Stimulated activated CD4-positive, alpha-beta T cell treated with anti-CD3 and anti-CD28 coated beads, Interleukin-1b, Interleukin-23, amount 100 ng/mL, for 24 hours (primary cell): ENCODE measurements around the gene CABP4.

Experiments
- DNase-seq, 4 experiments: peaks; one replicate each; pipeline ENCODE4 v3.0.0-alpha.2; 2020; ENCODE audit warnings: low read depth in 4 of 4, low spot score in 1 of 4

Gene CABP4

DNA sequence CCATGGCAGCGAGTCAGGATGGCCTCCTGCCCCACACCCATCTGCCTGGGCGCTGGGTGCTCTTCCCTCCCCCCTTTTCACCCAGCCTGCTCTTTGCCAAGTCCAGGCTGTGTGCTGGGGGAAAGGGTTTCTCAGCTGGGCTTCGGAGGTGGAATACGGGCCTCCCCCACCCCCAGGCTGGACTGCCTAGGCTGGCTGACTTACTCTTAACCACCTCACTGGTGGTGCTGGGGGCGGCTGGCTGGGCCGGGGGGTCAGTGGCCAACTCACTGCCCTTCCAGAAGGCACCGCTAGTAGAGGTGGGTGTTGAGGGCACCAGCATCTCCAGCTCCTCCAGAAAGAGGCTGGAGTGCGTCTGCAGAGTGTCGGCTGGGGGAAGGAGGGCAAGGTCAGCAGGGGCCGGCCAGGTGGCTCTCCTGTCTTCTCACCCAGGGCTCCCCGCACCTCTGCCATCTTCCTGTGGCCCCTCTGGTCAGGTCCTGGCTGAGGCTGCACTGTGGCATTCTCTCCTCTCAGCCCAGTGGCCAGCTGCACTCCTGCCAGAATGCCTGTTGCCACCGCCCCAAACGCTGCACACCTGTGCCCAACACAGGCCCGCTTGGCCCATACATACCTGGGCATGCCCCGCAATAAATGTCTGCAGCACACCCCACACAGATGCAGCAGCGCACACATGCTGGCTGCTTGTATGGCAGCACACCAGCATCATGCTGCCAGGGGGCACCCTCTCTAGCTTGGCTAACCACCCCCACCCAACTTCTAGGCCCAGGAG lies 40.3 kb downstream of the CABP4 start:
- DNase-seq = no peak

DNA sequence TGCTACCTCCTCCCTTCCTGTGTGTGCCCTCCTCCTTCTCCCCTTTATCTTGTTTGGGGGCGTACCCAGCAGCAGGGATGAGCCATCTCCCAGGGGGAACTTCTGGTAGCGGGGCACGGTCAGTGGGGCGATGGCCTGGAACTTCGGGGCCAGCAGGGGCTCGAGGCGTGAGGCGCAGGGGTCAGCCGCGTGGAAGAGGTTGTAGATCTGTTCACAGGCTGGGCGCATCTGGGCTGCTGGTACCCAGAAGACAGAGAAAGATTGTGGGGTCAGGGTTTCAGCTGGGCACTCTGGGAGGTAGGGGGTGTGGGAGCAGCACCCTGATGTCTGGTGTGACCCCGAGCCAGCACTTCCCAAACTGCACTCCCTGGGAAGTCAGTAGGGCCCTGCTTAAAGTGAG lies 41.0 kb downstream of the CABP4 start:
- DNase-seq = no peak

DNA sequence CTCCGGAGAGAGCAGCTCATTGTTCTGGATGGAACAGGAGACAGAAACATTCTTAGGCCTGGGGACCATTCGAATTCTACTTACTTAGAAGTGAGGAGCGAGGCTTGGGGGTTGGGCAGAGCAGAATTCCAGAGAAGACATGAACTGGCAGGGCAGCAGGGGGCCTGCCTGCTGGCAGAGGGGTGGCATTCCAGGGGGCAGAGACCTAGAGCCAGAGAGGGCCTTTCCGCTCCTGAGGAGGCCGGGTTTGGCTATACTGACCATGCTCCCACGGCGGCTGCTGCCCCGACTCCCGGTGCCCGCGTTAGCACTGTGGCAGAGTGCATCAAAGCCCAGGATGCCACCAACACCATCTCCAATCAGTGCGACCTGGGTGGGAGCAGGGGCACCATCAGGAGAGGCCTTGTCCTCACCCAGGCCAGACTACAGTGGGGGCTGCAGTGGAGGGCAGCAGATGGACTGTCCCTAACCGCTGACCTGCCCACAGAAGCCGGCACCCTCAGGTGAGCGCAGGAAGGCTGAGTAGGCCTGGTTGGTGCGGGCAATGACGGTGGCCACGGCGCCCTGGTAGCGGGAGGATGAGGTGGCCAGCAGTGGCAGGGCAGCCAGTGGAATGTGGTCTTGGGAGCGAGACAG lies 42.6 kb downstream of the CABP4 start:
- DNase-seq = no peak

DNA sequence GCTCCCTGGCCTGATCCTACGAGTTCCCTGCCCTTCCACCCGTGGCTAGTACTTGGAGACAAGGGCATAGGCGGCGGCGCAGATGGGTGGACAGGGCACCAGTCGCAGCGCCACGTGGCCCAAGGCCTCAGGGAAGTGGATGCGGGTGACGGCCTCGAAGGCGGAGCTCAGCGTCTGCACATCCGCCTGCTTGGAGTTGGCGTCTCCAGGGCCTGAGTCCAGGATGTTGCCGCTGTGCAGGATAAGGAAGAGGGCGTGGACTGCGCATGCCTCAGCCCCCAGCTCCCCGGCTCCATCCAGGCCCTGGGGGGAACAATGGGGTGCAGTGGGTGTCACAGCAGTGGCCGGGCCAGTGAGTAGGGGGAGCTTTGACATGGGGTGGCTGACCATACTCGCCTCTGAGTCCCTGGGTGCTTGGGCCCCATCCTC lies 43.4 kb downstream of the CABP4 start:
- DNase-seq = no peak

DNA sequence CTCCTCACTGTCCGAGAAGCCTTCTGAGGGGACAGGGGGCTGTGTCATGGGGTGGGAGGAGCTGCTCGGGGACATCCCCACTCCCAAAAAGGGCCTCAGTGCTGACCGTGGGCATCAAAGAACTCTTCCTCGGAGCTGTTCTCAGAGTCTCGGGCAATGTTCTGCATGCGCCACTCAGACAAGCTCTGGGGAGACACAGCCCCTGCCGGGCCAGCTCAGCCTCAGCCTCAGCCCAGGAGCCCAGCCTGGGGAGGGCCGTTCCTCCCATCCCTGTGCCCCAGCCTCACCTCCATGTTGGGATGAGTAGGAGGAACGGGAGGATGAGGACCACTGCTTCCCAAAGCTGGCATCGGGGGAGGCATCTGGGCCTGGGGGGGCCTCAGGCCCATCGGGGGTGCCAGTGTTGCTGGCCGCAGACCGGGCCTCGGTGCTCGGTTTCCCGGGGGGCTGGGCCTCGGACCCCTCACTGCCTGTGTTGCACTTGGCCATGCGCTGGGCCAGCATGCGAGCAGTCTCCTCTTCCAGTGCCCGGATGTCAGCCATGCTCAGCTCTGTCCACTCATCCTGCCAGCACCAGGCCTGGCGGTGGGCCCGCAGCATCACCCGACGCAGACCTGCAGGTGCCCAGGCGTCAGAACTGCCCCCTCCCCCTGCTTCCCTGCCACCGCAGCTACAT lies 44.8 kb downstream of the CABP4 start:
- DNase-seq = no peak

DNA sequence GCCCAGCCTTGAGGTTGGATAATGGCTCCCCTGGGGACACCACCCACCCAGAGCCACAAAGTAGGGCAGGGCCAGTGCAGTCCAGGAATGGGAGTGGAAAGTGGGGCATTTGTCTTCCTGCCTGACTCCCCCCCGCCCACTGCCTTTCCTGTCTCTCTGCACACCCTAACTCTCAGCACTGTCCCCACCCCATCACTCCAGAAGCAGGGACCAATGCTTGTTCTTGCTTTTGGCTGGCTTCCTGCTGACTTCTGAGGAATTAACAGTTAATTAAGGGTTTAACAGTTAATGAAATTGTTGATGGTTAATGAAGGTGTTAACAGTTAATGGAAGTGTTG lies 45.3 kb downstream of the CABP4 start:
- no peak for DNase-seq

DNA sequence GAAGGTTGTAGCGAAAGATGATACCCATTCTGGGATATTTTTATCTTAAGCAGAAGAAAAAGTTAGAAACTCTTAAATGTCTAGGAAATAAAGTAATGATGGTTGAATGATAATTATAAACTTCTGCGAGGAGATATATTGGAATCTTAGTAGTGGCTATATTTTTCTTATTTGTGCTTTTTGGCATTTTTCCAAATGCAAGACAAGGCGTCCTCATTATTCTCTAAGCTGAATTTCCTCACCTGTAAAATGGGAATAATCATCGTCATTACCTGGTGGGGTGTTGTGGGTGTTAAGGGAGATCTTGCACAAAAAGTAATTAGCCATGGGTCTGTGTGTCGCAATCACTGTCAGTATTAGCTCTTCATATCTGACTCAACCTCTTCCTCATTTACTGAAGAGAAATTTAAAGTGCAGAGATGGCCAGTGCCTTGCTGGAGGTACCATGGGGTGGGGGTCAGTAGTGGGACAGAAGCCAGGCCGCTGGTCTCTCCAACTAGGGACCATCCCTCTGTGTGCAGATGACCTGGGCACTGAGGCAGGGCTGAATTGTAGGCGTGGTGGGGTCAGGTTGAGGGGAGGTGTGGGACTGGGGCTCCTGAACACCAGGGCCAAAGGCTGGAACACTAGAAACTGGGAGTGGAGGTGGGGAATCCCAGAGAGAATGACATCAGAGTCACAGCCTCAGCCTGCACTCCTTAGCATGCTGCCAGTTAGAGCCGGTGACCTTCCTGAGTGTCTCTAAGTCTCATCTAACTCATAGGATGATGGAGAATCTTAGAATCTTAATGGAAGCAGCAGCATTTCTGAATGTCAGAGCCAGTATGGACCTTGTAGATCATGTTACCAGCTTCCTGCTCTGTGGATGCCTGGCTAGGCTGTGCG lies 45.9 kb downstream of the CABP4 start:
- no peak for DNase-seq

DNA sequence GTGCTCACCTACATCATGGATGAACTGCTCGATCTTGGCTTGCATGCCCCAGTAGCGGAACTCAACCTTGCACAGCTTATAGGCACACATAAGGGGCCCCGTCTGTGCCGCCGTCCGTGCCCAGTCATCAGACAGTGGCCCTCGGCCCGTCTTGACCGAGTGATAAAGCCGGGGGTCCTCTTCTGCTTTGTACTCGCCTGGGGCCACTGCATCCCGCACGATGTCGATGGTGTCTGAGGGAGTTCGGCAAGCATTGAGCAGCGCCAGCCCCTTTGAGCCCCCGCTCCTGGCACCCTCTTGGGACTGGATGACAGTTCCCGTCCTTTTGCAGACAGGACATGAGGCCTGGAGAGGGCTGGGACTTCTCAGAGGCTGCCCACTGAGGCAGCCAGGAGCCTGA lies 46.7 kb downstream of the CABP4 start:
- no peak for DNase-seq

DNA sequence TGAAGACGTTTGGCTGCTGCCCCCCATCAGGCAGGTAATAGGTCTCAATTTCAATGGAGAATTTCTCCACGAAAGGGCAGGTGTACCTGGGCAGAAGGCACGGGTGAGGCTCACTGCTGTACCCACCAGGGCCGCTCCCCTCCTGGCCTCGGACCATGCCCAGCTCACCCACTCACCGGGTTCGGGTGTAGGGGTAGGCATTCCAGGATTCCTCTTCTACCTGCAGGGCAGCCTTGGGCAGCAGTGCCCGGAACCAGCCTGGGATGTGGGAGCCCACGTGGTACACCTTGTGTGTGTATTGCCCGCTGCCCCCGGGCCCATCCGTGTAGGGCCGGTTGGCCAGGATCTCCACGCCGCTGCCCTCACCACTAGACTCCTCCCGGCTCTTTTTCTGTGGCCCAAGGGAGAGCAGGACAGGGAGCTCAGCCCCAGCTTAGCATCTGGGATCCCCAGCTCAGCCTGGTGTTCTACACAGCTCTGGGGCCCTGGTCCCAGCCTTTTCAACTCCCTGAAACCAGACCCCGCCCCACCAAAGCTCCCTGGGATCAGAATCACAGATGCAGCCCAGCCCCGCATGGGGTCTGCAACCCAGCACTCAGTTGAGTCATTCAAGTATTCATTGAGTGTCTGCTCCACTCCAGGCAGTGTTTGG lies 47.3 kb downstream of the CABP4 start:
- DNase-seq = no peak

DNA sequence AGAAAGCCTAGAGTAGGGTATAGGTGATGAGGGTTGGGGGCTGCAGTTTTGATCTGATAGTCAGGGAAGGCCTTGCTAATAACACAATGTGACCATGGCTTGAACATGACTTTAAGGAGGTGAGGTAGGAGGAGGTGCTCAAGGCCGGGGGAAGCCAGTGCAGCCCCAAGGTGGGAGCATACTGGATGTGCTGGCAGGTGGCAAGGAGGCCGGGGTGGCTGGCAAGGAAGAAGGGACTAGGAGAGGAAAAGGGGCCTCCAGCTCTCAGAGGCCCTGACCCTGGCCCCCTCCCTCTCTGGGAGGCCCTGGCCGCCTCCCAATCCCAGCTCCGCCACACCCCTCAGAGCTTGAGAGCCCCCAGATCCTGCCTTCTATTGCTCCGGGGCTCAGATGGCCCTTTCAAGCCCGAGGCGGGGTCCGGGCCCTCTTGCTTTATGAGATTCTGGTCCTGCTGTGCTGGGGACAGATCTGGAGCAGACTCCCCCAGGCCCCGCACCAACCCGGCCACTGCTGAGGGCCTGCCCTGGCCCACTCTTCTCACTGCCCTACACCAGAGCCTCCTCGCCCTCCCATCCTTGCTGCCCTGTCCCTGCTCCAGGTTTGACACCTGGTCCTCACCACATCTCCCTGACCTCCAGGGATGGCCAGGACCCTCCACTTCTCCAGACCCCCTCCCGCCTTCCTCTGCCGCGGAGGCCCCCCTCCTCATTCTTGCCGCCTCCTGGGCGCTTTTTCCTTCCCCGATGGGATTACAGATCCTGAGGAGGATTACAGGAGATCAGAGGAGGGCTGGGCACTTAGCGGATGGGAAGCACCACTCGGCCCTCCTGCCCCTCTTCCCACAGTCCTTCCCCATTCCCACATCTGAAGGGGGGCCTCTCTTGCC lies 48.2 kb downstream of the CABP4 start:
- no peak for DNase-seq

DNA sequence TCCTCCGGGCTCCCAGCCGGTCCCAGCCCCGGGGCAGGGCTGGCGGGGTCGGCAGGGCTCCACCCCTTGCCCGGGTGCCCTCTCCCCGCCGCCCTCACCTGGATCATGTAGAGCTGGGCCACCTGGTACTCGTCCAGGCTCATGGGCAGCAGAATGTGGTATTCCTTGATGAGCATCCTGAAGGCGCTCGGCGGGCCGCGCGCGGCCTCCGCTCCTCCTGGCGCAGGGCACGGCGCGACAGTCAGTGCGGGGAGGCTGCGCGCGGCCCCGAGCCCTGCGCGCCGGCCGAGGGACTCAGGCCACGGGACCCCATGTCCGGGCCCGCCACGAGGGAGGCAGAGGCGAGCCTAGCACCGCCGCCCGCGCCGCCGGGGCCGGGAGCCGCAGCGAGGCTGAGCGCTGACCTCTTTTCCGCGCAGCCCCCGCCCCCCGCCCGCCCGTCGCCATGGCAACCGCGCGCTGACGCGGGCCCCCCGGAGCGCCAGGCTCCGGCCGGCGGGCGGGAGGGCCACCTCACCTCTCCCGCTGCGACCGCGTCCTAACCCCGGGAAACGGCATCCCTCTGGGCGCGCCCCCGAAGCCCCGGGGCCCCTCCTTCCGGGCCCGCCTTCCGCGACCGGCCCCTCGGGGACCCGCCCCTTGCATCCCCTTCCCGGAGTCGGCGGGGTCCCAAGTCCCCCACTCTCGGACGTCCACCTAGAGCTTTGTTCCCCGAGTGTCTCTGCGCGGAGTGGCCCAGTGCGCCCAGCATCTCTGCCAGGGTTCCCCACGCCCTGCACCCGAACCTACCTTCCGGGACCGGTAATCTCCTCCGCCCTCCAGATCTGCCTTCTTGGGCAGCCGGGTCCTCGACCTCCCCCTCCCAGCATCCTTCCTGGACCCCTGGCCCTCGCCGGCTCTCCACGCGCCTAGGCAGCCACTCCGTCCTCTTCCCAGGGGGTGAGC lies 49.1 kb downstream of the CABP4 start:
- DNase-seq = peak in 1 of 4 experiments; percentile 26

DNA sequence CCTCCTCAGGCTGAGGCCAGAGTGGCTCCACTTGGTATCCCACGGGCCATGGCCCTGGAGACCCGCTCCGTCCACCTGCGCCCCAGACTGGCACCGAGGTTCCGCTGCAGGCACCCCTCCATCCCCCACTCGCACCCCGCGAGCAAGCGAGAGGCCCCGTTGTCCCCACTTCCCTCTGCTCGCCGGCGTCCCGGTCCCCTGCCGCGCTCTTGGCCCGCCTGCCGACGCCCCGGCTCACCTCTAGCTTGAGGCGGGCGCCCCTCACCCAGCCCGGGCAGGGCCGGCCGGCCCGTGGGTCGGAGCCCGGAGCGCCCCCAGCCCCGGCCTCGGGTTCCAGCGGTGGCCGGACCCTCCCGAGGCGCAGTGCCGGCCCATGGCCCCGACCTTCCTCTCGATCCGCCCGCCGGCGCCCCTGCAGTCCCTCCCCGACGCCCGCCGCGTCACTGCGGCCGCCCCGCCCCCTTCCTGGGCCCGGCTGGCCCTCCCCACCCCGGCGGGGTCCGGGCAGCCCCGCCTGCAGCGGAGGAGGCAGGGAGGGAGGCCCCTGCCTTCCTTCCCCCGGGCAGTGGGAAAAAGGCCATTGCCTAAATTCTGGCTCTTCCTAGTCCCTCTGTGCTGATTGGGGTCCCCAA lies 49.9 kb downstream of the CABP4 start, which contains the start of gene PITPNM1:
Gene PITPNM1, minus strand, starts transcription at position 414 of the 632 bp plus-strand sequence. CDS start 1,183 bp downstream, outside the sequence.
- peak in 3 of 4 experiments; percentile 57 to 79 (median 61) for DNase-seq

DNA sequence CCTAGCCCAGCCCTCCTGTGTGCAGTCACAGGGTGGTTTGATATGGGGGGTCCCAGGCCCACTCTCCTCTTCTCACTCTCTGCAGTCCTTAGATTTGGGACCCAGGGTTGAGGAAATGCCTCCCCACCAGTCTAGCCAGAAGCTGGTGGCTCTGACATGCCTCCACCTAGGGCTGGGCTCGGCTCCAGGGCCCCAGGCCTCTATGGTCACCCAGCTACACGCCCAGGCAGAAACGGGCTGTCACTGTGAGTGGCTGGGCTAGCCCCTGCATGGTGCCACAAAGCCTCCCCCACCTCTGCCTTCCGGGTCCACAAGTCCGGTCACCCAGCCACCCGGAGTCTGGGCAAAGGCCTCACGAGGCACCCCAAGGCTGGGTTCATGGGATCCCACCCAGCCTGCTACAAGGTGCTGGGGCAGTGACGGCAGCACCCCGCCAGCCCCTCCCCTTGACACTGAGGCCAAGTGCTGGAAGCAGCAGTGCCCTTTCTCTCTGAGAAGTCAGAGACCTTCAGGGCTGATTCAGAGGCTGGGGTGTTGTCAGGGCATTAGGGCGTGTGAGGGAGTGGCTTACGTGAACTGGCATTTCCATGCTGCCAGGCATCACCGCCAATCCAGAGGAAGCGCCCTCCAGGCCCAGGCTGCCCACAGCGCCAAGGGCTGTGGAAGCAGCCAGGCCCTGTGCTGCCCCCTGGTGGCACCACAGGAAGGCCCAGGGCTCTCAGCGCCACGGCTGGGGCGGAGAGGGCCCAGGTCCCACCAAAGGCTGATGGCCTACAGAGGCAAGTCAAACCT lies 50.6 kb downstream of the CABP4 start:
- peak; percentile 79 to 91 (median 86) for DNase-seq

DNA sequence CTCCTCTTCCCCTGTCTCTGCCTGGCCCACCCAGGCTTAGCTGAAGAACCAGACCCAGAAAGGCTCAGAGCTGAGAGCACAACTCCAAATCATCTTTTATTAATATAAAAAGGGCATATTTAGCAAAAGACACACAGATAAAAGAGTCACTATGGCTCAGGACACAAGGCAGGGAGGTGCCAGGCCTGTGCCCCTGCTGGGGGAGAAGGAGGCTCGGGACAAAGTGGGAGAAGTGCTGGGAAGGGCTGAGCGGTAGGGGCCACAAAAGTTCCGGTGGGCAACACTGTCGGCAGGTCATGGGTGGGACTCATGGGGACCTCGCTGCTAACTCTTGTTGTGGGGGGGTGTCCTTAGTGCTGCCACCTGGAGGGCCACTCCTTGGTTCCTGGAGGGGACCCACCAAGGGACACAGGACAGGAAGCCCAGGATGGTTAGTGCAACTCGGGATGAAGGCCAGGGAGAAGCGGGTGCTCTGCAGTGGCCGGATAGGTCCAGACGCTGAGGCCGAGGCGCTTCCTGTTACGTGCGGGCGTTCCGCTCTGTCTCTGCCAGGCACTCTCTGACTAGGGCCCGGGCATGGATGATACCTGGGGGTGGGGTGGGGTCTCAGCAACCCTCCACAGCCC lies 51.4 kb downstream of the CABP4 start:
- DNase-seq = no peak

DNA sequence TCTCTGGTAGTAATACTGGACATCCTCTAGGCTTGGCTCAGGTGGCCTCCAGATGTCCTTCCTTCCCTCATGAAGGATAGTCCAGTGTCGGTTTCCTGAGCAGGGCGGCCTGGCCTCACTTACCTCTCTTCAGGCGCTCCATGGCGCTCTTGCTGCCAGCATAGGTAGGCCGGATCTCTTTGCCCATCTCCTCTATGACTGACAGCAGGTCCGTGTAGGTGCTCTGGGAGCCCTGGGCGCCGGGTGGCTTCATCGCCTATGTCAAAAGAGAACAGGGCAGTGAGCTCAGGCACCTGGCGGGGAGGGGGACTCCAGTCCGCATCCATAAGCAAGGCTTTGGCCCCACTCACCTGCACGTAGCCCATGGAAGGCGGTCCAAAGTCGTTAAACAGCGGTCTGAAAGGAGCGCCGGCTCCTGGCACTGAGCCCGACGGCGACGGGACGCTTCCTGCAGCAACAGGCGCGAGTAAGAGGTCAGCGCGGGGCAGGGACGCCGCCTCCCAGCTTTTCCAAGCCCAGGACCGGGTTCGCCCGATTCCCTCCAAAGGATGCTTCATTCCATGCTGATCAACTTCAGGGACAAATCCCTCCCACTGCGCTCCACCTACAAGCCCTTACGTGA lies 52.2 kb downstream of the CABP4 start:
- DNase-seq = no peak

DNA sequence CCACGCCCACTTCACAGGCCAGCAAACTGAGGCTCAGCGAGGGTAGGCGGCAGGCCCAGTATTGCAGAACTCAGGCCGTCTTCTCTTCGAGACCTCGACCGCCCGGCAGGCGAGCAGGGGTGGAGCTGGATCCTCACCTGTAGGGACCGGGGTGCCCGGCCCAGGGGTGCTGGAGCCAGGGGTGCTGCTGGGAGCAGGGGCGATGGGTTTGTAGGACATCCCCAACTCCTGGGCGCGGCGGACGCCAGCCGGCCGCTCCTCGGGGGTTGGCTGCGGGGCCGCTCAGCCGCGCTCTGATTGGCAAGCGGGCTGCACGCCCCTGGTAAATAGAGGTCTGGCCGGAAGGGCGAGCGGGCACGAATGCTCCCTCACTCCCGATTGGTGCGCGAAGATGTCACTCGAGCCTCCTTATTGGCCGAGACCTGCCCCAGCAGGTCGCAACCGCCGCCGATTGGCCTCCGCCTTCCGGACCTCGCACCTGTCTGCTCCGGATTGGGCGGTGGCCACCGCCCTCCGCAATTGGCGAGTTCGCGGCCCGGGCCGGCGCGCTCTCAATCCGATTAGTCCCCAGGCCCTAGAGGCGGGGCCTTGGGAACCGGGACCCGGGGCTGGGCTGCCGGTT lies 52.8 kb downstream of the CABP4 start, which contains the start of gene CDK2AP2:
Gene CDK2AP2, minus strand, starts transcription at position 299 of the 622 bp plus-strand sequence. Its CDS starts 80 bp downstream, at position 219.
- DNase-seq = peak; percentile 94 to 98 (median 96)
